Lower leg skin (tissue), 3 donors: ENCODE results near the gene HOXC6.

Experiments used
- CTCF ChIP-seq, 3 donors: fragments of 450-650 bp; IDR thresholded peaks; one replicate each; pipeline ENCODE4 v1.5.1; 2016; ENCODE audit warnings: antibody characterized with exemption in 3 of 3, mild to moderate bottlenecking in 3 of 3, moderate library complexity in 2 of 3
- POLR2A ChIP-seq, 2 donors: fragments of 450-650 bp; IDR thresholded peaks; one replicate each; pipeline ENCODE4 v1.6.1; 2016 to 2017; ENCODE audit warnings: antibody characterized with exemption in 2 of 2, mild to moderate bottlenecking in 1 of 2, moderate library complexity in 1 of 2

GRCh38 chr12:54040648-54041047, 12.4 kb downstream of the HOXC6 start:
- no peak for TF ChIP-seq CTCF (IDR thresholded peaks at IDR 0.05)
- TF ChIP-seq POLR2A (IDR thresholded peaks at IDR 0.05): no peak
